SK-N-SH (cell line): Measurements from ENCODE around the gene CRISPLD2.

Source experiments
- CTCF ChIP-seq: fragments of 200-600 bp; sonication (generic); IDR thresholded peaks from 2 replicates; pipeline ENCODE4 v1.6.1; 2017; ENCODE audit warnings: antibody characterized with exemption, mild to moderate bottlenecking, moderate library complexity
- EP300 ChIP-seq, 2 experiments: IDR thresholded peaks; 2 replicates each; pipeline versions ENCODE4 v1.4.0 to v1.6.1; 2012; ENCODE audit warnings: borderline replicate concordance in 1 of 2, low read depth in 1 of 2, low read length in 1 of 2
- GABPA ChIP-seq: IDR thresholded peaks from 2 replicates; pipeline ENCODE4 v1.4.0; 2012; ENCODE audit warnings: low read depth, mild to moderate bottlenecking
- RAD21 ChIP-seq: IDR thresholded peaks from 2 replicates; pipeline ENCODE4 v1.6.1; 2012; ENCODE audit warnings: mild to moderate bottlenecking, low read length
- RCOR1 ChIP-seq: fragments of 150-350 bp; IDR thresholded peaks from 2 replicates; pipeline ENCODE4 v1.6.1; 2017; ENCODE audit warnings: antibody characterized with exemption, low read length
- RFX5 ChIP-seq: IDR thresholded peaks from 2 replicates; pipeline ENCODE4 v1.6.1; 2012; ENCODE audit warnings: mild to moderate bottlenecking, improper control_type of control experiment, low read length
- RXRA ChIP-seq: IDR thresholded peaks from 2 replicates; pipeline ENCODE4 v1.4.0; 2012; ENCODE audit warnings: low read depth, mild to moderate bottlenecking, borderline replicate concordance
- TAF1 ChIP-seq: IDR thresholded peaks from 2 replicates; pipeline ENCODE4 v1.6.1; 2012; ENCODE audit warnings: low read depth, mild to moderate bottlenecking, low read length, moderate library complexity, borderline replicate concordance
- TEAD4 ChIP-seq: IDR thresholded peaks from 2 replicates; pipeline ENCODE4 v1.4.0; 2012; ENCODE audit warnings: mild to moderate bottlenecking, borderline replicate concordance; ENCODE audit not compliant: insufficient read depth
- TF ChIP-seq, protein P1 (sequence below): IDR thresholded peaks from 2 replicates; pipeline ENCODE4 v1.4.0; 2012; ENCODE audit warnings: low read depth
- TF ChIP-seq, protein P2 (sequence below): fragments of 150-350 bp; IDR thresholded peaks from 2 replicates; pipeline ENCODE4 v1.6.1; 2017; ENCODE audit warnings: antibody characterized with exemption, low read length, low read depth, borderline replicate concordance

GRCh38 chr16:84821728-84822689 lies 2.2 kb downstream of the CRISPLD2 start:
- TF ChIP-seq CTCF (no peak), TAF1 (no peak), RFX5 (no peak), GABPA (no peak), TEAD4 (no peak), RCOR1 (no peak), EP300 (IDR thresholded peaks at IDR 0.05; ENCODE audit: borderline replicate concordance in 1 of 2, low read depth in 1 of 2, low read length in 1 of 2) (no peak), RXRA (no peak), RAD21 (no peak)
- TF ChIP-seq, protein P1, sequence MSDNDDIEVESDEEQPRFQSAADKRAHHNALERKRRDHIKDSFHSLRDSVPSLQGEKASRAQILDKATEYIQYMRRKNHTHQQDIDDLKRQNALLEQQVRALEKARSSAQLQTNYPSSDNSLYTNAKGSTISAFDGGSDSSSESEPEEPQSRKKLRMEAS: no peak
- TF ChIP-seq, protein P2, sequence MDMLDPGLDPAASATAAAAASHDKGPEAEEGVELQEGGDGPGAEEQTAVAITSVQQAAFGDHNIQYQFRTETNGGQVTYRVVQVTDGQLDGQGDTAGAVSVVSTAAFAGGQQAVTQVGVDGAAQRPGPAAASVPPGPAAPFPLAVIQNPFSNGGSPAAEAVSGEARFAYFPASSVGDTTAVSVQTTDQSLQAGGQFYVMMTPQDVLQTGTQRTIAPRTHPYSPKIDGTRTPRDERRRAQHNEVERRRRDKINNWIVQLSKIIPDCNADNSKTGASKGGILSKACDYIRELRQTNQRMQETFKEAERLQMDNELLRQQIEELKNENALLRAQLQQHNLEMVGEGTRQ: no peak
